ENCODE results near the gene TMEM198. TPM values are rescaled to one million over a fixed set of nuclear protein-coding genes. Genes with fewer than 3 reads are reported as not detected.
A peak's percentile ranks its signal among the peaks of the same experiment; 100 is the strongest.

TMEM198 gene
- polyA plus RNA-seq, 1 donor: 2.6 TPM

DNA sequence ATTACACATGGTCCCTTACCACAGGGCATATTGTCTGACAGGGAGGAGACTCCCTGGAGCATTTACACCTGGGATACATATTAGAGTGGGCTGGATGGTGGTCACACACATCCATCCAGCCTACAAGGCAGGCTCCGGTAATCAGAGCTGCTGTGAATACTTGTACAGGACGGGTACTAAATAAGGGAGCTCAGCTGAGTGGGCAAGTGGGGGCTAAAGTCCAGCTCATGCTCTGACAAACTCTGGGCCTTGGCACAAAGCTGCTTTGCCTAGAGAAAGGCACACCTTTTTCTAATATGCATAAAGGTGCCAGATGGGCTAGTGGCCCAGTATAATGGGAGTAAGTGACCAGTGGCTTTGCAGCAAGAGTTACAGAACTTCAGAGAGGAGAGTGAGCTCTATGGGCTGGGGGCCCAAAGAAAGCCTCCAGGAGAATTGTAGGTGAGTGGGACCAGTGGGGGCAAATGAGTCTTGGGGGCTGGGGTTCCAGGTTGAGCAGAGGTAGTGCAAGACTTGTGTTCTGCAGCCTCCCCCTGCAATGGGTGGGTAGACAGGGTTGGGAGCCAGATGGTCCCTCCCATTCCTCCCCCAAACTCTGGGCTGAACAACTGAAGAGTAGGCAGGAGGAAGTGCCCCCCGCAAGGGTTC is 1.6 kb downstream of the TMEM198 start:
- no peak for DNase-seq (ENCODE audit: low read depth)

DNA sequence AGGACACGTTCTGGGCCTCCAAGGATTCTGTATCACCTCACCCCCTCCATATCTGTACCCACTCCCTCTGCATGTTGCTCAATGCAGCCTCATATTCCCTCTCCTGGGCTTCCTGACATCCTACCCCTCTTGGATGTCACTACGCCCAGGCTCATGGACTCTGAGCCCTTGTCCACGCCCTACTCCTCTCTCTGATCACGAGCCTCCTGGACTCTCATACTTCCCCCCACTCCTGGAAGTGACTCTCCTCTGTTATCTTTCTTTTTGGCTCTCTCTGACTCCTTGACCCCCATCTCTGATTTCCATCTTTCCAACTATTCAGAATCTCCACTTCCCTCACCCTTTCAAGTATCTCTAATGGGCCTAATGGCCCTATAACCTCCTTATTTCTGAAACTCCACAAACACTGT is 2.1 kb downstream of the TMEM198 start:
- DNase-seq (ENCODE audit: low read depth): no peak

DNA sequence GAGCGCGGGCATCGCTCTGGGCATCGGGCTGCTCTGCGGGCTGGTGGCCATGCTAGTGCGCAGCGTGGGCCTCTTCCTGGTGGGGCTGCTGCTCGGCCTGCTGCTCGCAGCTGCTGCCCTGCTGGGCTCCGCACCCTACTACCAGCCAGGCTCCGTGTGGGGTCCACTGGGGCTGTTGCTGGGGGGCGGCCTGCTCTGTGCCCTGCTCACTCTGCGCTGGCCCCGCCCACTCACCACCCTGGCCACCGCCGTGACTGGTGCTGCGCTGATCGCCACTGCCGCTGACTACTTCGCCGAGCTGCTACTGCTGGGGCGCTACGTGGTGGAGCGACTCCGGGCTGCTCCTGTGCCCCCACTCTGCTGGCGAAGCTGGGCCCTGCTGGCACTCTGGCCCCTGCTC is 3.8 kb downstream of the TMEM198 start:
- no peak for DNase-seq (ENCODE audit: low read depth)

GRCh38 chr2:219548990-219549389 is 5.2 kb downstream of the TMEM198 start:
- DNase-seq (ENCODE audit: low read depth): no peak

- DNase-seq (ENCODE audit: low read depth): no peak
Observed at GRCh38 chr2:219549619-219550018, 5.8 kb downstream of the TMEM198 start.

- DNase-seq (ENCODE audit: low read depth): no peak
Observed at GRCh38 chr2:219551441-219552381, 7.9 kb downstream of the TMEM198 start.

DNA sequence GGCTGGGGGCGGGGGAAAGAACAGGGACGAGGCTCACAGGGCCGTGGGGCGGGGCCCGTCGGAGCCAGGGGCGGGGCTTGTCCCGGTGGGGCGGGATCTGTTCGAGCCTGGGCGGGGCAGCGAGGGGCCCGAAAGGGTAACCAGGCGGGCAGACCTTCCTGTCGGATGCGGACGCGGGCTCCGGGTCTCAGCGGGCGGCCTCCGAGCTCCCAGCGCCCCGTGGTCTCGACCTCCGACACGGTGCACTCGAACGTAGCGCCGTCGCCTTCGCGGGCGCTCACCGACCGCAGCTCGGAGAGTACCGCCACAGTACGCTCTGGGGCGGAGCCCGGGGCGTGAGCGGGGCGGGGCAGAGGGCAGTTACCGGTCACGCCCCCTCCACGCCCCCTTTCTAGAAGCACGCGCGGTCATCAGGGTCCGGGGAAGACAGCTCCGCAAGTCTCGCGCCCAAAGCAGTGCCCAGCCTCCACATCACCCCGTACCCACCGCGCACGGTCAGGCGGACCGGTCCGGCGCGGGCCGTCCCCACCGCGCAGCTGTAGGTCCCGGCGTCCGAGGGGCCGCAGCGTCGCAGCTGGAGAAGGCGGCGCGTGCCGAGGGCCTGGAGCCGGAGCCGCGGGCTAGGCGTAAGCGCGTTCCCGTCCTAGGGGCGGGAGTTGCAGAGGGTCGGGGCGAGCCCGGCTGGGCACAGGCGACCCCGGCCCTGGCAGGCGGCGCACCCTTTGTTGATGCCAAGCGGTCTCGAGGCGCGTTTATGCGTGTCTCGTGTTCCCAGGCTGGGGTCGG is 8.7 kb downstream of the TMEM198 start:
- DNase-seq (ENCODE audit: low read depth): peak; percentile 41

DNA sequence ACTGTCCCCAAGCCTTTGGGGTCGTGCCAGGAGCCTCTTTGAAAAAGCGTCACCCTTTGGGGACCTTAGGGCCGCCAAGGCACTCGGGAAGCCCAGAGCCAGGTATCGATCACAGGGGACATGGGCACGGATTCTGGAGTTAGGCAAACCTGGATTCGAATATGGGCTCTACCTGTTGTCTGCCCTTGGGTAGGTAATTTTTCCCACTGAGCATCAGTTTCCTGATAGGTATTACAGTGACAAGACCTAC is 9.3 kb downstream of the TMEM198 start:
- no peak for DNase-seq (ENCODE audit: low read depth)

DNA sequence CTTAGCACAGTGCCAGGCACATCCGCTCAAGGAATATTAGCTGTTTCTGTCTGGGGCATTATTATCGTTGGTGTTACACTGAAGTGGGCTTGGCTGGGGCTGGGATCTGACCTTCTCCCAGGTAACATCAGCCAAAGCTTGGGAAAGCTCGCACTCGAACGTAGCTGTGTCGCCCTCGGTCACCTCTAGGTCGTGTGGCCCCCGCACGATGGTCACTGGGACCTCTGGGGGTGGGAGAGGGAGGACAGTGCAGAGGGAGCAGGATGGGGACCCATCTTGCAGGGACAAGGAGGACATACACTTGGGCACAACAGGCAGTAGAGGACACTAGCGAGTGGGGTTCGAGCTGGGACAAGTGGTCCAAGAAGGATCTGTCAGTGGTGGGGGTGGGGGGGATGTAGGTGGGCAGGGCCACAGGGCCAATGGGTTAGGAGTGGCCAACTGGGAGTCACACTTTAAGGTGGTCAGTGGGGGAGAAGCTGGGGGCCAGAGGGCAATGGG is 9.7 kb downstream of the TMEM198 start:
- DNase-seq (ENCODE audit: low read depth): no peak

DNA sequence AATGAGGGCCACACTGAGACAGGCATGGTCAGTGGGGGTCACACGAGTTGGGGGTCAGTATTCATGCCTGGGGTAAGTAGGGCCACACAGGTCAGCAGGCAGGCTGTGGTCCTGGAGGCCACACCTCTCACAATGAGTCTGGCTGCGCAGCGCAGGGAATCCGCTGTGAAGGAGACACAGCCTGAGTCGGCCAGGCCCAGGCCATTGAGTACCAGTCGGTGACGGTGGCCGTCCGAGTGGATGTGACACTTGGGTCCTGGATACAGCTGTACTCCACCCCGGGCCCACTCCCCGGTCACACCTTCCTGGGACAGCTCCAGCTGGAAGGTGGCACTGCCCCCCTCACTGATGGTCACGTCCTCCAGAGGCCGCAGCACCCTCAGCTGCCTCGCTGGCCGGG is 10.5 kb downstream of the TMEM198 start:
- DNase-seq (ENCODE audit: low read depth): no peak

DNA sequence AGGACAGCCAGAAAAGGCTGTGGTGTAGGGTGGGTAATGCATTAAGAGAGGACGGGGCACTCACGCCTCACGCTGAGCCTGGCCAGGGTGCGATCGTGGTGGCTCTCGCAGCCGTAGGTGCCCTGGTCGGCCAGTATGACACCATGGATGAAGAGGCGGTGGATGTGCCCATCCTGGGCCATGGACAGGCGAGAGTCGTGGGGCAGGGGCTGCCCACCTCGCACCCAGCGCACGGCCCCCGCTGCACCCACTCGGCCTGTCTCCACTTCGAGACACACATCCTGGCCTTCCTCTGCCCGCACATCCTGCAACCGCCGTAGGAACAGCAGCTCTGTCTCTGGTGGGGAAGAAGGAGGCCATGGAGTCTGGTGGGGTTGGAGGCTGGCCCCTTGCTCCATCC is 12.1 kb downstream of the TMEM198 start:
- DNase-seq (ENCODE audit: low read depth): no peak

DNA sequence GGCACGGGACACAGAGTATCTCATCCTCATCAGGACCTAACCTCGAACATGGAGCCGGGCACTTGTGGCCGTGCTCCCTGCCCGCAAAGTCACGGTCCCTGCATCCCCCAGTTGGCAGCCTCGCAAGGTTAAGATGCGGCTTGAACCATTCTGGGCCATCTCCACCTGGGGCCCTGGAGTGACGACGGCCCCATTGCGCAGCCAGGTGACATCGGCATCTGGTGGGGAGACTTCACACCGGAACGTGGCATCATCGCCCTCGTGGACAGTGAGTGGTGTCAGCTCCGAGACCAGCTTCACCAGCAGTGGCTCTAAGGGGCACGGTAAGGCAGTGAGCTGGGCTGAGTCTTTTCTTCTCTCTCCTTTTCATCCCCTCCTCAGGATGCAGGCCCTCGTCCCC is 12.6 kb downstream of the TMEM198 start:
- no peak for DNase-seq (ENCODE audit: low read depth)

GRCh38 chr2:219557320-219557719 is 13.5 kb downstream of the TMEM198 start:
- DNase-seq (ENCODE audit: low read depth): no peak

DNA sequence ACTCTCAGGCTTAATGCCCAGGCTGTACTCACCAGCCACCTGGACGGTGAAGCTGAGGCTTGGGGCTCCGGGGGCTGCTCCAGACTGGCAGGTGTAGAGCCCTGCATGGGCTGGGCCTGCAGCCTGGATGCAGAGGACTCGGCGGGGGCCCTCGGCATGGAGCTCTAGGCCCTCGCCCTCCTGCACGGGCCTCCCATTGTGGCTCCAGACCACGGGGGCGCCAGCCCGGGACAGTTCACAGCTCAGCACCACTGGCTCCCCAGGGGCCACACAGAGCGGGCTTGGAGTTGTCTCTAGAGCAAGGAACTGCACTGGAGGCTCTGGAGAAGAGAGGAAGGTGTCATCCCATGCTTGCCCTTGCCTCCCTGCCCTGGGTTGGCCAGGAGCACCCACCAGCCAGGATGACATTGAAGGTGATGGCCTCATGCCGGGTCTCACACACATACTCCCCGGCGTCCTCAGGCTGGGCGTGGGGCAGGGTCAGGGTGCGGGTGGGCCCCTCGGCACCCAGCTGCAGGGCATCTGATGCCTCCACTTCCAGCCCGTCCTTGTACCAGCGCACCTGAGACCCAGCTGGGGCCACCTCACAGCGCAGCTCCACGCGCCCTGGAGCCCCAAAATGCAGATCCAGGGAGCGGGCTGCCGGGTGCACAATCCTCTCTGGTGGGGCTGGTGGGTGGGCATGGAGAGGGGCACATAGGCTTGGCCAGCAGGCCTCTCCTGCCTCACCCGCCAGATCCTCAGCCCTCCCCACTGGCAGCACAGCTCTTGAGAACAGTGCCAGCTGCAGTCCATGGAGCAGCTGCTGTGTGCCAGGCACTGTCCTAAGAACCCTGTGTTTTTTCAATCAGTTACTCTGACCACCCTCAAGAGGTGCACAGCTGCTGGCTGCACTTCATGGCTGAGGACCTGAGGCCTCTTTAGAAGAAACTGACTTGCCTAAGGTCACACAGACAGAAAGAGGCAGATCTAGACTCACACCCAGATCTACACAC is 14.3 kb downstream of the TMEM198 start:
- DNase-seq (ENCODE audit: low read depth): no peak

DNA sequence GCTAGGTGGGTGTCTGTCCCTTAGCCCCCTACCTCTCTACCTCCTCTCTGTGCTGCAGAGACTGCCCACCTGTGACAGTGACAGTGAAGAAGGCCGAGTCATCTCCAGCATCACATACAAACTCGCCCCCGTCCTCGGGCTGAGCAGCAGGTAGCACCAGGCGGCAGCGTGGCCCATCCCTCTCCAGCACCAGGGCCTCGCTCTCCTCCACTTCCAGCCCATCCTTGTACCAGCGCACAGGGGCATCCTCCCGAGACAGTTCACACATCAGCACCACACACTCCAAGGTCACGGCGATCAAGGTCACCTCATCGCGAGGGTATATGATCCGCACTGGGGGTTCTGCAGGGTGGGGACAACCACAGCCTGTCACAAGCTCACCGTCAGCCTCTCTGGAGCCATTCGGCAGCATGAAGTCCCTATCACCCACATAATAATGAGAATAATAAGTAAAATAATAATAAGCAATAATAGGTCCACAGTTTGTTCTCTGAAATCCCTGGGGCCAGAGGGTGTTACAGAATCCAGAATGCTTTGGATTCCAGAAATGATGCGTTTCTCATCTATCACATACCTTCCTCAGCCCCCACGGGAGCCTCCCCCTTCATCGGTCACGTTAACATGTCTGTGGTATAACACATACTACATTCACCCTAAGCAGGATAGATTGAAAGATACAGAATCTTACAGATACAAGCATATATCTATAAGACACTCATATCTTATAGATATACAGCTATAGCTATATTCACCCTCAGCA is 15.5 kb downstream of the TMEM198 start:
- no peak for DNase-seq (ENCODE audit: low read depth)

GRCh38 chr2:219560037-219560892 is 16.4 kb downstream of the TMEM198 start:
- DNase-seq (ENCODE audit: low read depth): no peak

DNA sequence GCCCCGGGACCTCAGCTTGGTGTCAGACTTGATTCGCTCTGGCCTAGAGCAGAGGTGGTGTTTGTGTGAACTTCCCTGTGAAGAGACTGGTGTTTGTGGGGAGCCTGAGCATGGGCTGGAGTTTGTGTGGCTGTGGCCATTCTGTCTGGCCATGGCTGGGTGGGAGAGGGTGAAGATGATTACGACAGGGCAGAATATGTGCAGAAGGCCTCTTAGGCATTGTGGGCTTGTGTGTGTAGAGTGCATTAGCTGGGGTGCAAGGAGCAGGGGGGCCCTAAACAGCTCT is 17.0 kb downstream of the TMEM198 start:
- no peak for DNase-seq (ENCODE audit: low read depth)

- no peak for DNase-seq (ENCODE audit: low read depth)
Observed at GRCh38 chr2:219561179-219562048, 17.6 kb downstream of the TMEM198 start.
